VCaP (cell line): ENCODE data around the gene PTN.
A peak's percentile ranks its signal among the peaks of the same experiment; 100 is the strongest.

Source experiments
- H3K27ac ChIP-seq: fragments of 450-650 bp; 2 replicates; pipeline ENCODE4 v1.5.1; 2017
- TF ChIP-seq, protein P1 (sequence below): fragments of 450-650 bp; conservative IDR thresholded peaks from 2 replicates; pipeline ENCODE4 v1.5.1; 2017; ENCODE audit warnings: mild to moderate bottlenecking, moderate library complexity

PTN gene

DNA sequence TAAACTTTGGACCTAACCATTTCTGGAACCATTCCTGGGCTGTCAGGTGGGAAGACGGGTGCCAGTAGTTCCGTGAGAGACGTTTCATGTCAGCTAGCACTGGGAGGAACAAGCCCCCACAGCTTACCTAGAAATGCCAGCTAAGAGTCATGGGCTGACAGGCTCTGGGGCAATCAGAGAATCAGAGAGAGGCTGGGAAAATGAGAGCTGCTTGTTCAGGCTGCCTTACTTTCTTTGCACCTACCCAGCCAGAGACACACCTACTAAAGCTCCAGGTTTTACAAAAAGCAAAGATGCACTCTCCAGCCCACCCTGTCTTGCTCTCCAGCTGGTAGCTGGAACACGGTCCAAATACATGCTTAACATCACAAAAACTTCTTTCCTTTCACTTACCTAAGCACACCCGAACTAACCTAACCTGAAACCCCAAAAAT, 688 bp downstream of the PTN start:
- TF ChIP-seq, protein P1, sequence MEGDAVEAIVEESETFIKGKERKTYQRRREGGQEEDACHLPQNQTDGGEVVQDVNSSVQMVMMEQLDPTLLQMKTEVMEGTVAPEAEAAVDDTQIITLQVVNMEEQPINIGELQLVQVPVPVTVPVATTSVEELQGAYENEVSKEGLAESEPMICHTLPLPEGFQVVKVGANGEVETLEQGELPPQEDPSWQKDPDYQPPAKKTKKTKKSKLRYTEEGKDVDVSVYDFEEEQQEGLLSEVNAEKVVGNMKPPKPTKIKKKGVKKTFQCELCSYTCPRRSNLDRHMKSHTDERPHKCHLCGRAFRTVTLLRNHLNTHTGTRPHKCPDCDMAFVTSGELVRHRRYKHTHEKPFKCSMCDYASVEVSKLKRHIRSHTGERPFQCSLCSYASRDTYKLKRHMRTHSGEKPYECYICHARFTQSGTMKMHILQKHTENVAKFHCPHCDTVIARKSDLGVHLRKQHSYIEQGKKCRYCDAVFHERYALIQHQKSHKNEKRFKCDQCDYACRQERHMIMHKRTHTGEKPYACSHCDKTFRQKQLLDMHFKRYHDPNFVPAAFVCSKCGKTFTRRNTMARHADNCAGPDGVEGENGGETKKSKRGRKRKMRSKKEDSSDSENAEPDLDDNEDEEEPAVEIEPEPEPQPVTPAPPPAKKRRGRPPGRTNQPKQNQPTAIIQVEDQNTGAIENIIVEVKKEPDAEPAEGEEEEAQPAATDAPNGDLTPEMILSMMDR = no peak
- H3K27ac ChIP-seq = no peak overlapping the region

DNA sequence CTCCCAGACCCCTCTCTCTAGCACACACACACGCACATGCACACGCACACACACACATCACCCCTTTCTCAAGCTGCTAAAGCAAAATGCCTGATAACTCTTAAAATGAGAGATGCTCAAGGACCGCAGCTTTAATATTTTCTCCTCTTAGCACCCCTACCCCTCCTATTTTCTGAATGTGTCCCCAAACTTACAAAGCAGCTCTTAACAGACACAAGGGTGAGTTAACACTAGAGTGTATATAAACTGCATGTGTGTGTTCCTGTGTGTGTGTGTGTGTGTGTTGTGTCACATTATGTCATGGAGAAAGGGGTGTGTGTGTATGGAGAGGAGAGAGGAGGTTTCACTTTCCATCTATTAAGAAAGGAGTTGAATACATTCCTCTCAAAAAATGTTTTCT, 1.3 kb downstream of the PTN start:
- no peak overlapping the region for H3K27ac ChIP-seq
- TF ChIP-seq, protein P1 = no peak

DNA sequence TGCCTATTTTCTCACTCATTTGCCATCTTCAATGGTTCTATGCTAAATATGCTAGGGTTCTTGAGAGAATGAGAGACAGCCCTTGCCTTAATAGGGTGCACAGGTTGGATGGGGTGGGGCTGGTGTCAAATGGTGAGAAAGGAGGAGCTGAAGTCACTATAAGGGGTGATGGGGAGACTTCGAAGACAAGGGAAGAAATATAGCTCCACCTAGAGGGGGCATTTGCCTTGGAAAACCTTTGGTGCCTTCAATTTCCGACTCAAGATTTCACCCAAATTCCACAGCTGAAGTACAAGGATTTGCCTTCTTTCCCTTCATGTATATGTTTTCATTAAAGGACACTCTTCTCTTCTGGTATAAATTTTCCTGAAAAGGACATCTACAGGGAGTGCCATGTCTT, 5.6 kb downstream of the PTN start:
- H3K27ac ChIP-seq = no peak overlapping the region
- TF ChIP-seq, protein P1 = peak; percentile 59

DNA sequence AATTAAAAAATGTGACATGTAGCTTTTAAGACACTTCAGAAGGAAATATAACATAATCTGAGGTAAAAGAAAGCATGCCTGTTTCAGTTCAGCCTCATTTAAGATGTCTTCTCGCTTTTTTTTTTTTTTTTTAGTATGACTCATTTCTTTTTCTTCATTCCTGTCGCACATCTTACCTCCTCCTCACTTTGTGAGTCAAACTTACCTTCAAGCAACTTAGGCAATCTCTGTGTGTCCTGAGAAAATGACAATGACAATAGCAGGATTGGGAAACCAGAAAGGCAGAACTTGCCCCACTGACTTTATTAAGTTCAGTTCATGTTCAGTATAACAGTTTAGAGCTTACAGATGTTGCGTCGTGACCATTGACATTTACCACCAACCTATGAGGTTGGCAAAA, 7.7 kb downstream of the PTN start:
- TF ChIP-seq, protein P1 = no peak
- H3K27ac ChIP-seq = no peak overlapping the region

DNA sequence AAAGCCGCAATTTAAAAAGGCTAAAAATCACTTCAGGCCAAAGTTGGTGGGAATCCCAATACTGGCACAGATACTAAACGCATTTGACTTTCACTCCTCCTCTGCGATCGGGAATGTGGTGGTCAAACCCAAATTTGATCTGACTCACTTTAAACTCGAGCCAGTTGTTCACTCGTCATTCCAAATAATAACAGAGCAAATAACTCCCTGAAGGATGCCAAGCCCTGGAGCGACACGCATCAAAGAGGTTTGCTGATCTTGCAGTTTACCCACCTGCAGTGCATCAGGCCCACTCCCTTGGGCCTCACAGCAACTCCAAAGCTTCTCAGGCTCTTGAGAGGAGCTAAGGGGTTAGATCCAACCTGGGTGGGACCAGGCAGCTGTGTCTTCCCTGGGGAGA, 12.2 kb downstream of the PTN start:
- no peak overlapping the region for H3K27ac ChIP-seq
- TF ChIP-seq, protein P1 = no peak

DNA sequence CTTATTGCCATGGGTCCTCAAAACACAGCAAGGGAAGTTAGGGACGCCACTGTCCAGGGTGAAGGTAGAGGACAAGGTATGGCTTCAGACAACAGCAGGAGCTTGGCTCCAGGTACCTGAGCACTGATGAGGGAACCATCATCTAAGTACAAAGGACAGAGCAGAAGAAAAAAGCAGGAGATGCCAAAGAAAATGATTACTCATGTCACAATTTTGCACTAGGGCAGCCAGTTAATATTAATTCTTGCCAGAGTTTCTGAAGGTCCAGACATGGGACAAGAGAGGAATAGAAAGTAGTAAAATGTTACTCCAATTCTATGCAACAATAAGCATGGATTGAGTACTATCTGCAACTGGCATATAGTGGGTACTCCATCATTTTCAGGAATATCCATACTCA, 14.1 kb downstream of the PTN start:
- TF ChIP-seq, protein P1 = no peak
- H3K27ac ChIP-seq = no peak overlapping the region

DNA sequence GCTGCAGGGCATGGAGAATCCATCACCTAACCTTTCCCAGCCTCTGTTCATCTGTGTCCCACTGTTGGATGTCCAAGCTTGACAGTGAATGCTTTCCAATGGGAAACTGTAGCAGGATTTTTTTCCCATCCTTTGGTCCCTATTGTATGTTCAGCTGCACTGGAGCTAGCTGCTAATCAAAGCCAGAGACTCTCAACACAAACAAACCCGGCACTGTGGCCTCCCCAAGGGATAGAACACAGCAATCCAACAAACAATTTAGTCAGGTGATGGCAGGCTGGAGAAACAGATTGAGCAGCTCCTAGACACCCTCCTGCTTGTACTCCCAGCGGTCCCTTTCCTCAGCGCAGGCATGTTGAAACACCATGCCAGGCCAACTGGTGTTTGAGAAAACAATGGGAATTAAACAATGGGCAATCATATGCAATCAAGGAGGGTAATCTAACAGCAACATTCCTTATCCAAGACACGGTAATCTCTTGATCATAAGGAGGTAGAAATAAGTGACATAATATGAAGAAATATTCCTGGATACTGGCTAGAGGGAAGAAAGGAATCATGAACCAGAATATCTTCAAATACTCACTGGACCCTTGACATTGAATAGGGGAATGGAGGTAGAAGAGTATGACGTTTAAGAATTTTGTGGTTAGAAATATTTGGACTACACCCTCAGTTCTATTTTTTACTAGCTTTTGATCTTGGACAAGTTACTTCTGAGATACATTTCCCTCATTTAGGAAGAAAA, 15.0 kb downstream of the PTN start:
- no peak overlapping the region for H3K27ac ChIP-seq
- TF ChIP-seq, protein P1 = no peak
